Measurements from ENCODE around the gene DUOXA2.

The DUOXA2 gene

DNA sequence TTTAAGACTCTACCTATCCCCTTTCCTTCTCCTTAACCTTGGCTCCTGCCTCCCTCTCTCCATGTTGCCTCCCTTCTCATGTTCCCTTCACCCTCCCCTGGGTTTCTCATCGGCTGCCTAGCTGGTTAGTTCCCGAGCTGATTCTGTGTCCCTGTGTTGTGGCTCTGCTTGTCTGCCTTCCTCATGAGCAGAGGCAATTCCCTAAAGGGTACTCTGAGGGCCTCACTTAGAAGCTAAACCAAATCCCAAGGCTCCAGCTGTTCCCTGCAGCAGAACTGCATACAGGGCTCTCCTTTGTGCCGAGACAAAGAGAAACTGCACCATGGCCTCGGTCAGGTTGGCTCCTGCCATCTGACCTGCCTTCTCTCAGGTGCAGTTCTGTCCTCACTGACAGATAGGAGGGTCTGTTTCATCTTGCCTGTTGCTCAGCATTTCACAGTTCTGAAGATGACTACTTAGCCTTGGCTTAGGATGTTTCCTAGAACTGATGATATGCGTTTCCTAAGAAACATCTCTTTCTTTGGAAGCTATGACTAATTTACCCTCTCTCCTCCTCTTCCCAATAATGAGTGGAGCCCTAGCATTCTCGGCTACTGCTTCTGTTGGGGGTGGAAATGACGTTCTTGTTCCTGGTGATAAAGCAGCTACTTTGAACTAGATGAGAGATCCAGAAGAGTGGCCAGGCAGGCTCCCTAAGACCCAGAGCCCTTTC is 42.8 kb downstream of the DUOXA2 start:
- no peaks in the 10 kb centered on the region for H3K4me1 ChIP-seq (ENCODE audit: low read depth, poor library complexity, severe bottlenecking)
- H2AFZ ChIP-seq (ENCODE audit: low read depth) = no peak overlapping the region
- H4K20me1 ChIP-seq (ENCODE audit: insufficient read depth) = no peaks in the 10 kb centered on the region
- no peak overlapping the region for H3K9ac ChIP-seq
- no peaks in the 10 kb centered on the region for H3K36me3 ChIP-seq (ENCODE audit: insufficient read depth)
- TF ChIP-seq, protein P1, sequence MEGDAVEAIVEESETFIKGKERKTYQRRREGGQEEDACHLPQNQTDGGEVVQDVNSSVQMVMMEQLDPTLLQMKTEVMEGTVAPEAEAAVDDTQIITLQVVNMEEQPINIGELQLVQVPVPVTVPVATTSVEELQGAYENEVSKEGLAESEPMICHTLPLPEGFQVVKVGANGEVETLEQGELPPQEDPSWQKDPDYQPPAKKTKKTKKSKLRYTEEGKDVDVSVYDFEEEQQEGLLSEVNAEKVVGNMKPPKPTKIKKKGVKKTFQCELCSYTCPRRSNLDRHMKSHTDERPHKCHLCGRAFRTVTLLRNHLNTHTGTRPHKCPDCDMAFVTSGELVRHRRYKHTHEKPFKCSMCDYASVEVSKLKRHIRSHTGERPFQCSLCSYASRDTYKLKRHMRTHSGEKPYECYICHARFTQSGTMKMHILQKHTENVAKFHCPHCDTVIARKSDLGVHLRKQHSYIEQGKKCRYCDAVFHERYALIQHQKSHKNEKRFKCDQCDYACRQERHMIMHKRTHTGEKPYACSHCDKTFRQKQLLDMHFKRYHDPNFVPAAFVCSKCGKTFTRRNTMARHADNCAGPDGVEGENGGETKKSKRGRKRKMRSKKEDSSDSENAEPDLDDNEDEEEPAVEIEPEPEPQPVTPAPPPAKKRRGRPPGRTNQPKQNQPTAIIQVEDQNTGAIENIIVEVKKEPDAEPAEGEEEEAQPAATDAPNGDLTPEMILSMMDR (conservative IDR thresholded peaks at IDR 0.05; ENCODE audit: low read depth, low read length) = no peak
- H3K79me2 ChIP-seq (ENCODE audit: insufficient read depth, low read depth) = no peaks in the 10 kb centered on the region
- no peak overlapping the region for H3K27ac ChIP-seq
- no peak overlapping the region for H3K4me3 ChIP-seq (IDR thresholded peaks at IDR 0.05; ENCODE audit: insufficient read depth, low read depth, low read length)
- H3K27me3 ChIP-seq (ENCODE audit: insufficient read depth, low read depth) = no peaks in the 10 kb centered on the region
- H3K4me2 ChIP-seq = no peak overlapping the region

DNA sequence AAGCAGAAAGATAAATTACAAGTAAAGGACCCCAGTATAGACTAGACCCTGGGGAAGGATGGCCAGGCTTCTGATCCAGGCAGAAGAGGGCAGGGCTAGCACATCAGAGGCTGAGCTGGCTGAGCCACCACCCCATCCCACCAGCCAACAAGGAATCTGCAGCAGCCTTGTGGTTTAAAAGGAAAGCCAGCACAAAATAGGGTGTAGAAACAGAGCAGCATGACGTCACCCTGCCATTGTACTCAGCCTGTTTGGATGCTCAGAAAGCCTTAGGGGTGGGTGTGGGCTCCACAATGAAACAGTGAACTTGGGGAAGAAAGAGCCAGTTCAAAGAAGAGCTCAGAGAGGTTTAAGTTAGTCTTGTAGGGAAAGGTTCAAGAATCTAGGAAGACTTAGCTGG is 43.8 kb downstream of the DUOXA2 start:
- TF ChIP-seq, protein P1 (conservative IDR thresholded peaks at IDR 0.05; ENCODE audit: low read depth, low read length) = no peak
- no peak overlapping the region for H3K9ac ChIP-seq
- H2AFZ ChIP-seq (ENCODE audit: low read depth) = no peak overlapping the region
- no peak overlapping the region for H3K27ac ChIP-seq
- H3K4me1 ChIP-seq (ENCODE audit: low read depth, poor library complexity, severe bottlenecking) = peaks cover 6% of the 10 kb centered on the region
- no peak overlapping the region for H3K4me2 ChIP-seq
- no peaks in the 10 kb centered on the region for H3K36me3 ChIP-seq (ENCODE audit: insufficient read depth)
- H4K20me1 ChIP-seq (ENCODE audit: insufficient read depth) = no peaks in the 10 kb centered on the region
- H3K27me3 ChIP-seq (ENCODE audit: insufficient read depth, low read depth) = no peaks in the 10 kb centered on the region
- no peaks in the 10 kb centered on the region for H3K79me2 ChIP-seq (ENCODE audit: insufficient read depth, low read depth)
- H3K4me3 ChIP-seq (IDR thresholded peaks at IDR 0.05; ENCODE audit: insufficient read depth, low read depth, low read length) = no peak overlapping the region

DNA sequence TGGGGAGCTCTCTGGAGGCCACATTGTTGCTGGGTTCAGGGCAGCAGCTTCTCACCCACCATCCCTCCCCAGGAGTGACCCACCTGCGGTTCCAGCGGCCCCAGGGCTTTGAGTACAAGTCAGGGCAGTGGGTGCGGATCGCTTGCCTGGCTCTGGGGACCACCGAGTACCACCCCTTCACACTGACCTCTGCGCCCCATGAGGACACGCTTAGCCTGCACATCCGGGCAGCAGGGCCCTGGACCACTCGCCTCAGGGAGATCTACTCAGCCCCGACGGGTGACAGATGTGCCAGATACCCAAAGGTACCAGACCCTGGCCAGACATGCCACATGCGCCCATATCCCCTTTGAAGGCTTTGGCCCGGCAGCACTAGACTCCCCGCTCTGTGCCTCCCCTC is 47.5 kb downstream of the DUOXA2 start:
- H3K4me3 ChIP-seq (IDR thresholded peaks at IDR 0.05; ENCODE audit: insufficient read depth, low read depth, low read length) = no peak overlapping the region
- no peak overlapping the region for H3K4me2 ChIP-seq
- H3K79me2 ChIP-seq (ENCODE audit: insufficient read depth, low read depth) = no peaks in the 10 kb centered on the region
- H3K4me1 ChIP-seq (ENCODE audit: low read depth, poor library complexity, severe bottlenecking) = peaks cover 13% of the 10 kb centered on the region
- no peaks in the 10 kb centered on the region for H3K27me3 ChIP-seq (ENCODE audit: insufficient read depth, low read depth)
- H3K27ac ChIP-seq = no peak overlapping the region
- H3K36me3 ChIP-seq (ENCODE audit: insufficient read depth) = no peaks in the 10 kb centered on the region
- no peaks in the 10 kb centered on the region for H4K20me1 ChIP-seq (ENCODE audit: insufficient read depth)
- TF ChIP-seq, protein P1 (conservative IDR thresholded peaks at IDR 0.05; ENCODE audit: low read depth, low read length) = no peak
- no peak overlapping the region for H2AFZ ChIP-seq (ENCODE audit: low read depth)
- no peak overlapping the region for H3K9ac ChIP-seq

DNA sequence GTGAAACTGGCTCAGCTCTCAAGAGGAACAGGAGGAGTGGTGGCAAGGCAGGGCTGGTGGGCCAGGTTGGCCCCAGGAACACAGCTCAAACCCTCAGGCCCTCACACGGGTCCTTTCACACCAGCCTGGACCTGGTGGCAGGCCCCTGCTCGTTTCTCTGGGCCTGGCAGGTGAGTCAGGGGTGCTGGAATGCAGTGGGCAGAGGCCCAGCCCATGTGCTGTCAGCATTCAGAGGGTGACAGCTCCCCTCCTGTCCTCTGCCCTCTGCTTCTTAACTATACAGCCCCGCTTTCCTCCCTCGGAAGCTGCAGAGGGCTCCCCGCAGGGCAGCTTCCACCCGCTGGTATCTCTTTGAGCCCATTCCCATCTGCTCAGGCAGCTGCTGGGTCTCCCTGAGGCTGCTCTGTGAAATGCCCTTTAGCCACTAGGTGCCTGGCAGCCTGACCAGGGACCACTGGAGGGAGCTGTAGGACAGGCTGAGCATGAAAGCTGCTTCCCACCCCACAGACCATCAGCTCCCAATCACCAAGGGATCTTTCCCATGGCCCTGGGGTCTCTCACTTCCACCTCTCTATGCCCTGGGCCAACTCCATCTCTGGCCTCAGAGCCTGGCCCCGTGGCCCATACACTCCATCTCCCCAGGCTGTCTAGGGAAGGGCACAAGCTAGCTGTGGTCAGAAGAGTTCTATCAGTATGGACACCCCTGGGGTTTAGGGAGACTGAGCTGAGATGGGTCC is 48.8 kb downstream of the DUOXA2 start:
- H4K20me1 ChIP-seq (ENCODE audit: insufficient read depth) = no peaks in the 10 kb centered on the region
- H3K27ac ChIP-seq = no peak overlapping the region
- no peaks in the 10 kb centered on the region for H3K79me2 ChIP-seq (ENCODE audit: insufficient read depth, low read depth)
- TF ChIP-seq, protein P1 (conservative IDR thresholded peaks at IDR 0.05; ENCODE audit: low read depth, low read length) = peak; percentile 73
- H3K27me3 ChIP-seq (ENCODE audit: insufficient read depth, low read depth) = no peaks in the 10 kb centered on the region
- H2AFZ ChIP-seq (ENCODE audit: low read depth) = no peak overlapping the region; the same call in 1 of the 2 replicates
- peaks cover 13% of the 10 kb centered on the region for H3K4me1 ChIP-seq (ENCODE audit: low read depth, poor library complexity, severe bottlenecking)
- H3K36me3 ChIP-seq (ENCODE audit: insufficient read depth) = no peaks in the 10 kb centered on the region
- no peak overlapping the region for H3K9ac ChIP-seq
- H3K4me3 ChIP-seq (IDR thresholded peaks at IDR 0.05; ENCODE audit: insufficient read depth, low read depth, low read length) = no peak overlapping the region
- no peak overlapping the region for H3K4me2 ChIP-seq
